Activated T-helper 17 cell treated with anti-CD3 and anti-CD28 coated beads, Interleukin-2, amount 50 U/mL, for 72 hours (primary cell): Measurements from ENCODE around the gene SLC14A1. TPM values are rescaled to one million over a fixed set of nuclear protein-coding genes. Genes with fewer than 3 reads are reported as not detected.

ENCODE experiments used
- ATAC-seq: fragments of 150-1000 bp; cut with Tn5 transposase; replicated peaks from 2 replicates; pipeline ENCODE4 v1.10.0; 2021; ENCODE audit warnings: mild to moderate bottlenecking, moderate library complexity
- H3K27ac Mint-ChIP-seq: one replicate; pipeline ENCODE4 v1.8.0; 2022; ENCODE audit warnings: mixed read lengths
- H3K27me3 Mint-ChIP-seq: one replicate; pipeline ENCODE4 v1.8.0; 2022; ENCODE audit warnings: mixed read lengths
- H3K36me3 Mint-ChIP-seq: one replicate; pipeline ENCODE4 v1.8.0; 2022; ENCODE audit warnings: low read depth, mild to moderate bottlenecking, mixed read lengths
- H3K4me1 Mint-ChIP-seq: one replicate; pipeline ENCODE4 v1.8.0; 2022; ENCODE audit warnings: mixed read lengths
- H3K4me3 Mint-ChIP-seq: one replicate; pipeline ENCODE4 v1.8.0; 2022; ENCODE audit warnings: mild to moderate bottlenecking, mixed read lengths
- H3K9me3 Mint-ChIP-seq: one replicate; pipeline ENCODE4 v1.8.0; 2022; ENCODE audit warnings: mixed read lengths
- total RNA-seq, 2 donors: library from RNA; stranded (reverse); gene quantifications; one replicate each; pipeline ENCODE4 v1.2.3, GENCODE V29; 2022

The SLC14A1 gene
- total RNA-seq, 2 donors from 2014 or later, result 0.17 to 1.1 TPM

DNA sequence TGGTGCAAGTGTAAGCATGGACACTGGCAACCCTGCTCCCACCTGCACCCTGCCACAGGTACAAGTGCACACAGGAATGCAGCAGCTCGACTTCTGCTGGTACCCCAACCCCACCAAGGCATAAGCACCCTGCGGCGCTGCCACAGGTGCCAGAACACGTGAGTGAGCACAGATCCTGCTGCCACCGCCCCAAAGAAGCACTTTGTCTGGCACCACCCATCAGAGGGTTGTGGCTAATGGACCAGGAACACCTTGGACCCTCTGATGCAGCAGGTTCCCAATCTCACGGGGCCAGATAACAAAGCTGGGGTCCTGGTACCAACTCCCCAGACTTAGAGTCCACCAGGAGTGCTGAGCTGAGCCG, 32.2 kb upstream of the SLC14A1 start:
- no peaks in the 10 kb centered on the region for H3K27me3 Mint-ChIP-seq
- H3K36me3 Mint-ChIP-seq, result no peaks in the 10 kb centered on the region
- H3K4me3 Mint-ChIP-seq, result no peak overlapping the region
- no peak for ATAC-seq
- peaks cover 32% of the 10 kb centered on the region for H3K4me1 Mint-ChIP-seq
- H3K27ac Mint-ChIP-seq, result no peak overlapping the region
- peaks cover under 1% of the 10 kb centered on the region for H3K9me3 Mint-ChIP-seq

DNA sequence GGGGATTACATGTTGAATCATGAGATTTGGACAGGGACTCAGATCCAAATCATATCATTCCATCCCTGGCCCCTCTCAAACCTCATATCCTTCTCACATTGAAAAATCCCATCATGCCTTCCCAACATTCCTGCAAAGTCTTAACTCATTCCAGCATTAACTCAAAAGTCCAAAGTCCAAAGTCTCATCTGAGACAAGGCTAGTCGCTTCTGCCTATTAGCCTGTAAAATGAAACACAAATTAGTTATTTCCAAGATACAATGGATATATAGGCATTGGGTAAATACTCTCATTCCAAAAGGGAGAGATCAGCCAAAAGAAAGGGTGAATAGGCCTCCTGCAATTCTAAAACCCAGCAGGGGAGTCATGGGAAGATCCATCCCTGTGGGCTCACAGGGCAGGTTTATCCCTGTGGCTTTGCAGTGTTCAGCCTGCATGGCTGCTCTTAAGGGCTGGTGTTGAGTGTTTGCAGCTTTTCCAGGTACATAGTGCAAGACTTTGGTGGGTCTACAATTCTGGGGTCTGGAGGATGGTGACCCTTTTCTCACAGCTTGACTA, 21.2 kb upstream of the SLC14A1 start:
- ATAC-seq, result no peak
- H3K4me3 Mint-ChIP-seq, result no peak overlapping the region
- H3K27me3 Mint-ChIP-seq, result no peaks in the 10 kb centered on the region
- peaks cover 11% of the 10 kb centered on the region for H3K9me3 Mint-ChIP-seq
- no peak overlapping the region for H3K27ac Mint-ChIP-seq
- H3K36me3 Mint-ChIP-seq, result no peaks in the 10 kb centered on the region
- H3K4me1 Mint-ChIP-seq, result no peaks in the 10 kb centered on the region

DNA sequence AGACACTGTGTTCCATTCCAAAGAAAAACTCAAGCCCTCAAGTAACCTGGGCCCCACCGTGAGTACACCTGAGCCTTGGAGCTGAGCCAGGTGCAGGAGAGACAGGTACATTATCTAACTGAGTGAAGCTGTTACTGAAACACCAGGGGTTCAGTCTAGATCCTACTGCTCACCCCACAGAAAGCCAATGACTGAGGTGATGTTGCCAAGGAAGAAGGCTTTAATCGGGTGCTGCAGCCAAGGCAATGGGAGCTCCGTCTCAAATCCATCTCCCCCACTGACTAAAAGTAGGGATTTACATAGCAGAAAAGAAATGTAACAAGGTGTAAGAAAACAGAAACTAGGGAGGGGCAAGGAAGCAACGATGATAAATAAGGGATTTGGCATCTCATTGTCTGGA, 15.2 kb upstream of the SLC14A1 start:
- no peak for ATAC-seq
- H3K4me1 Mint-ChIP-seq, result no peaks in the 10 kb centered on the region
- H3K4me3 Mint-ChIP-seq, result no peak overlapping the region
- H3K9me3 Mint-ChIP-seq, result peaks cover 15% of the 10 kb centered on the region
- no peak overlapping the region for H3K27ac Mint-ChIP-seq
- H3K27me3 Mint-ChIP-seq, result no peaks in the 10 kb centered on the region
- no peaks in the 10 kb centered on the region for H3K36me3 Mint-ChIP-seq

DNA sequence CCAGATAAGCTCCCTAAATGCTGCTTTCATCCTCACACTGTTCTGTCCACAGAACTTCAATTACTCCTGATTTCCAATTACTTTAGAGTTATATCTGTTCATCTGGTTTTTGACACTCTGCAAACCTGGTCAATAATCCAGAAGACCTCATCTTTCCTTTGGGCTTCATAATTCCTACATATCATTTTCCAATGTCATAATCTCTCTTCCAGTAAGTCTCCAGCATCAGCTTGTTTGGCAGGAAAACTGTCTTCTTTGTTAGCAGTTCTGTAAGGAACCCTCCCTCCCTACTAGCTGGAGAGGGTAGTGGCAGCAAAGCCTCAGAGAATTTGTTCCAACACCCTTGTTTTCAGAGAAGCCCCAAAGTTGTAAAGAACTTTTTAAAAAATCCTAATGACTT, 11.9 kb upstream of the SLC14A1 start:
- Mint-ChIP-seq H3K27ac (no peak overlapping the region), H3K4me3 (no peak overlapping the region), H3K9me3 (peaks cover 9% of the 10 kb centered on the region), H3K4me1 (no peaks in the 10 kb centered on the region), H3K27me3 (no peaks in the 10 kb centered on the region), H3K36me3 (no peaks in the 10 kb centered on the region)
- ATAC-seq, result no peak

DNA sequence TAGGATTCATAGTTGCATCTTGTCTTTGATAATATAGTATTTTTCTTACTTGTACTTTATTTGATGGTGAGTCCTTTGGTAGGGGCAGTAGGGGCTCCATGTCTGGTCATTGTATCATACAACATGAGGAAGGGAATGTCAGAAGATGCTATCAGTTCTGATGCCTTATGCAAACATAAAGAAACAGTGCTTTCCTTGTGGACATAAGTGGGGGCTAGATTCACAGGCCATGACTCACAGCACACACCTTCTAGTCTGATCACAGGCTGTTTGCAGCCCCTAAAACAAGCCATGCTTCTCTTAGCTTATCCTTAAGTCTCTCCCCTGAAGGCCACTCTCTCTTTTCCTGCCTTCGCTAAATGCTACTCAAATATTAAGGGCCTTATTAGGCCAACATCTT, 10.7 kb upstream of the SLC14A1 start:
- ATAC-seq, result no peak
- Mint-ChIP-seq H3K27me3 (no peaks in the 10 kb centered on the region), H3K9me3 (peaks cover 4% of the 10 kb centered on the region), H3K4me3 (no peak overlapping the region), H3K27ac (no peak overlapping the region), H3K4me1 (no peaks in the 10 kb centered on the region), H3K36me3 (no peaks in the 10 kb centered on the region)

DNA sequence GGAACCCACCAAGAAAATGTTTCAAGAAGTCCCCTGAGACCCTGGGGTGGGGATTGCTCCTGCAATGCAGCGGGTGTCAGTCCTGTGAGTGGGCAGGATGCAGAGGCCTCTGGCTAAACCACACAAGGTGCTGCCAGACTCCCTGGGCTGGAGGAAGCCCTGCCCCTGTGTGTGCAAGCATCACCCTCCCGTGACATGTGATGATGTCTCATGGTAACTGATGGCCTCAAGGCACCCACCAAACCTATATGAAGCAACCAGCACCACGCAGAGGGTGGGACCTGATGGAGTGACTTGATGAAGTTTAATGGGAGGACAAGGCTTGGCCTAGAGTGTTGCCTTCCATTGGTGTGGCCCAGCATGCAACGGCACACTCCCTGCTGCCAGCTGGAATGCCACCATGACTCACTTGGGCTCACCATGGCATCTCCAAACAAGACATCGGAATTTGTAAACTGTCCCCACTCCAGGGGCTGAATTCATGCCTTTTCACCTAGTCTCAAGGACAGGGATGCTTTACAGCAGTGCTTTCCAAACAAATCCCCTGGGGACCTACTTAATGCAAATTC, 8.7 kb upstream of the SLC14A1 start:
- Mint-ChIP-seq H3K4me1 (no peaks in the 10 kb centered on the region), H3K27me3 (no peaks in the 10 kb centered on the region), H3K36me3 (no peaks in the 10 kb centered on the region), H3K9me3 (peaks cover 3% of the 10 kb centered on the region), H3K27ac (no peak overlapping the region), H3K4me3 (no peak overlapping the region)
- no peak for ATAC-seq

DNA sequence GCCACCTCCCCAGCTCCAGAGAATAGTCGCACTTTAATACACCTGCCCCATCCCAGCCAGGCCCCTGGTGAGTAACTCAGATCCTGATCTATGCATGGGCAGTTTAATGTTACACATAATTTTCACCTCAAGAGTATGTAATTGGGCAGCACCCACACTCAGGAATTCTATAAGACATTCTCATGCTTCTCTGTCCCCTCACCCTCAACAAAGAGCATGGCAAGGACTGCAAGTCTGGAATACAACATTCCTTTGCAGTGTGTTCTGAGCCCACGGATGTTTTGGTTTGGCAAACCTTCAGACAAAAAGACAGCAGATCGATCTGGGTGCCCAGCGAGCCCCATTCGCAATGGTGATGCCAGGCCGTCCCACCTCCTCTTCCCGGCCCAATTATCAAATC, 4.9 kb upstream of the SLC14A1 start:
- Mint-ChIP-seq H3K4me1 (no peaks in the 10 kb centered on the region), H3K4me3 (no peak overlapping the region), H3K9me3 (no peaks in the 10 kb centered on the region), H3K36me3 (no peaks in the 10 kb centered on the region), H3K27me3 (peaks cover 4% of the 10 kb centered on the region), H3K27ac (no peak overlapping the region)
- no peak for ATAC-seq

DNA sequence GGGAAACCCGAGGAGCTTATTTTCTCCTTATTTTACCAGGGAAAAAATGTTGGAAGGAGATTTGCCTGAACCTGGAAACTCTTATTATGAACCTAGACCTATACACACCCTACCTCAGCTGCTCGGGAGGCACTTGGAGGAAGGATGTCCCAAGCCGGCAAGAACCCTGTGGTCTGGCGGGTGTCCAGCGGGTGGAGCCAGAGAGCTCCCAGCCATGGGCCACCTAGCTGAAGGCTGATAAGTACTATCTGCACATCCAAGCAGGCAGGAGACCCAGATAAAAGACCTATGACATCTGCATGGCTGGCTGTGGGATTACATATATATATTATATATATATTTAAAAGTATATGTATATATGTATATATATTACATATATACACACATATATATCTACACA, 1.1 kb upstream of the SLC14A1 start:
- H3K4me3 Mint-ChIP-seq, result no peak overlapping the region
- peaks cover 4% of the 10 kb centered on the region for H3K27me3 Mint-ChIP-seq
- no peaks in the 10 kb centered on the region for H3K36me3 Mint-ChIP-seq
- H3K27ac Mint-ChIP-seq, result no peak overlapping the region
- peak; percentile 95 for ATAC-seq
- no peaks in the 10 kb centered on the region for H3K9me3 Mint-ChIP-seq
- H3K4me1 Mint-ChIP-seq, result no peaks in the 10 kb centered on the region

DNA sequence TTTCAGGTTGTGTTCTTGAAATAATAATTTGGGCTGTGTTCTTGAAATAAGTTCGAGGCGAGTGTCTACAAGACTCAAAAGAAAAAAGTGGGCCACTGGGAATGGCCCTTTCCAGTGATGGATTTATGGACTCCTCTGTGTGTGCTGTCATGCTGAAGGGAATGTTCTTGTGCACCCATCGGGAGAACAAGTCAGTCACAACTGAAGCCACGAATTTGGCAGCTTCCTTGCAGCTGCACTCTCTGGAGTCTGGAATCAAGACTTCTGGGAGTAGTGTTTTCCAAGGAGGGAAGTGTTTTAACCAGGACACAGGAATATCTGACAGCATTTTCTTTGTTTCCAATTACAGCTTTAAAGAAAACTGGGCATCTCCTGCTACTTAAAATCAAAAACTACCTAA, 620 bp downstream of the SLC14A1 start:
- no peaks in the 10 kb centered on the region for H3K4me1 Mint-ChIP-seq
- H3K27ac Mint-ChIP-seq, result no peak overlapping the region
- H3K36me3 Mint-ChIP-seq, result no peaks in the 10 kb centered on the region
- no peak overlapping the region for H3K4me3 Mint-ChIP-seq
- no peak for ATAC-seq
- H3K9me3 Mint-ChIP-seq, result no peaks in the 10 kb centered on the region
- H3K27me3 Mint-ChIP-seq, result peaks cover 4% of the 10 kb centered on the region

DNA sequence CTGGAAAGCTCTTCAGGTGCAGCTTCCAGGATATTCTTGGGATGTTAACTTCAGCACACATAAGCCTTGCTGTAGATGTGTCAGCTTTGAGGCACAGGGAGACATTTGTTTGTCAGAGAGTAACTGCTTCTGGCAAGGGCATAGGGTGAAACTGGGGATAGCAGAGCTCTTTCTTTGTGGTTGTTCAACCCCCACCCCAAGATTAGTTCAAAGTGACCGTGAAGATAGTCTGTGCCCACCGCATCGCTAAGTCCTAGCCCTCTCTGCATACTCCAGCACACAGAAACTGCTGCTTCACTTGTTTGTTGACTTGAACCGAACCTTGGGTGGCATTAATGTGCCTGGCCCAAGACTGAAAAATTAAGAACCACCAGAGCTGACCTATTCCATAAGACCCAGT, 1.4 kb downstream of the SLC14A1 start:
- ATAC-seq, result no peak
- Mint-ChIP-seq H3K36me3 (no peaks in the 10 kb centered on the region), H3K4me3 (no peak overlapping the region), H3K27me3 (peaks cover 4% of the 10 kb centered on the region), H3K4me1 (no peaks in the 10 kb centered on the region), H3K27ac (no peak overlapping the region), H3K9me3 (no peaks in the 10 kb centered on the region)

DNA sequence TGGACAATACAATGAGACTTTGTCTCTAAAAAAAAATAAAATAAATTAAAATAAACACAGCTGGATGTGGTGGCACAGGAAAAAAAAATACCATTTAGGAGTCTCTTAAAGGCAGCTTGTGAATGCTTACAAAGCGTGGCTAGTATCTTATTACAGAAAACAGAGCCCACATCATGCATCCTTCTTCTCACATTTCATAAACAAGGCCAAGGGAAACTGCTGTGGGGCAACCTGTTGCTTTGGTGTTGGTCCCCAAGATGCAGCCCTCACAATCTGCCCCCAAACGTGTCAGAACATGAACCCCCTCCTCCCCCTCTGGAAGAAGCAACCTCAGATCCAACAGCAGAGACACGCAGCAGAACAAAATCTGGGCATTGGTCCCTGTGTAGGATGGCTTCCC, 2.6 kb downstream of the SLC14A1 start:
- H3K4me3 Mint-ChIP-seq, result no peak overlapping the region
- H3K27ac Mint-ChIP-seq, result no peak overlapping the region
- no peak for ATAC-seq
- H3K9me3 Mint-ChIP-seq, result no peaks in the 10 kb centered on the region
- no peaks in the 10 kb centered on the region for H3K36me3 Mint-ChIP-seq
- H3K27me3 Mint-ChIP-seq, result no peaks in the 10 kb centered on the region
- H3K4me1 Mint-ChIP-seq, result no peaks in the 10 kb centered on the region

DNA sequence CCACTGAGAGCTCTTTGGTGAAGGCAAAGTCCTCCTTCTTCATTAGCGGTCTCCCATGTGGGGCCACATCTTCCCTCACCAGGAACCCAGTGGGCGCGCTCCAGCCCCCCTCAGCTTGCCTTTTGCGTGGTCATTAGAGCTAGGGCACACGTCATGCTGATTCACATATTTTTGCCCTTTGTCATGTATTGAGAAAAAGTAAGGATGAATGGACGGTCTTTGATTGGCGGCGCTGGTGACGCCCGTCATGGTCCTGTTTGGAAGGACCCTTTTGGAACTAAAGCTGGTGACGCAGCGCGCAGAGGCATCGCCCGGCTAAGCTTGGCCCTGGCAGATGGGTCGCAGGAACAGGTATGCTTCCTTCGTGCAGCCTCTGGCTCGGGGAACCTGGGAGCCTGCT, 3.1 kb downstream of the SLC14A1 start:
- H3K27ac Mint-ChIP-seq, result no peak overlapping the region
- no peak for ATAC-seq
- H3K9me3 Mint-ChIP-seq, result no peaks in the 10 kb centered on the region
- H3K27me3 Mint-ChIP-seq, result no peaks in the 10 kb centered on the region
- H3K36me3 Mint-ChIP-seq, result no peaks in the 10 kb centered on the region
- no peaks in the 10 kb centered on the region for H3K4me1 Mint-ChIP-seq
- no peak overlapping the region for H3K4me3 Mint-ChIP-seq

DNA sequence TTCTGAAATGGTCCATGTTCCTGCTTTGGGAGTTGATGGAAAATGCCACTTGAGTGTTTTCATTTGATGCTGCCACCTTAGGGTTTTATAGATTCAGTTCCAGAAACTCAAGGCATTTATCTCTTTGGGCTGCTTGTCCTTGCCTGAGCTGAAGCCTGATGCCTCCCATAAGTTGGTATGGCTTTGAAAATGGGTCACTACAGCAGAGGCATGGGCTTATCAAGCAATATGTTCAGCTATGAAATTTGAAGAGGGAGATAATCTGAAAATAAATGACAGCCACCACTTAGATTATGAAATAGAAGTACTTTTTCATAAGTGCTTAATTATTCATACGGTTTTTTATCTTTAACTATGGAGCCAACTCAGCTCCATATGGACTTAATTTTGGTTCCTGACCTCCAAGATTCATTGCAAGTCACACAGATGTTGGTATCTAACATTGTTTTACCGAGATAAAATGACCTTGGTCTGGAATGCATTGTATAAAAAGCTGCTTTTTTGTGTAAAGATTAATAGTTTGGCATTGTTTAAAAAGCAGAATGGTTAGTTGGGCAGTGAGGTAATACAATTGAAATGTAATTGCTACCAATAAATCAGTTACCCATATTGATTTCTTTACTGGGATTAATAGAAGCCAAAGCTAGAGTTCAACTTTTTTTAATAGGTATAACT, 4.5 kb downstream of the SLC14A1 start:
- Mint-ChIP-seq H3K27ac (no peak overlapping the region), H3K4me3 (no peak overlapping the region), H3K27me3 (no peaks in the 10 kb centered on the region), H3K4me1 (no peaks in the 10 kb centered on the region), H3K9me3 (no peaks in the 10 kb centered on the region), H3K36me3 (no peaks in the 10 kb centered on the region)
- no peak for ATAC-seq

DNA sequence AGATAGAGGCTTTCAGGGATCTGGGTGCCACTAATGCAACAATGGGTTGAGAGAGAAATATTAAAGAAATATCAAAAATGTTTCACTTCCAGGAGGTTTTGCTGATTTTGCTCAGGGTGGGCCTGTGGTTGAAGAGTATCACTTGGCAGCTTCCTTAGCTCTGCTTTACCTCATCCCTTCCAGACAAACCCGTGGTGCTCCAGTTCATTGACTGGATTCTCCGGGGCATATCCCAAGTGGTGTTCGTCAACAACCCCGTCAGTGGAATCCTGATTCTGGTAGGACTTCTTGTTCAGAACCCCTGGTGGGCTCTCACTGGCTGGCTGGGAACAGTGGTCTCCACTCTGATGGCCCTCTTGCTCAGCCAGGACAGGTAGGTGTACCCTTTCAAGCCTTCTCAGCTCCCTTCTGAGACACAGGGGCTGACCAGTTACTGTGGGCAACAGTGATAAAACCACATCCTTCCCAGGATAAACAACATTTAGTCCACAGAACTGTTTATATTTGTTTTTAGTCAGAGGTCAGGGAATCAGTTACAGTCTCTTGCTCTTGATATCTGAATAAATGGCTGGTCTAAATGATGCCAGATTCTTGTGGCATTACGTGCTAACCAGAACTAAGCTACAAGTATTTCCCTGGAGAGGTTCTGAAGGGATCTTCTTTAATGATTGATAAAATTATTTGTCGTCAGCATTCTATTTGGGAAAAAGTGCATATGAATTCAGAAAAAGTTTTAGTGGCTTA, 7.0 kb downstream of the SLC14A1 start:
- Mint-ChIP-seq H3K4me1 (no peaks in the 10 kb centered on the region), H3K4me3 (no peak overlapping the region), H3K9me3 (no peaks in the 10 kb centered on the region), H3K27ac (no peak overlapping the region), H3K27me3 (no peaks in the 10 kb centered on the region), H3K36me3 (no peaks in the 10 kb centered on the region)
- no peak for ATAC-seq

DNA sequence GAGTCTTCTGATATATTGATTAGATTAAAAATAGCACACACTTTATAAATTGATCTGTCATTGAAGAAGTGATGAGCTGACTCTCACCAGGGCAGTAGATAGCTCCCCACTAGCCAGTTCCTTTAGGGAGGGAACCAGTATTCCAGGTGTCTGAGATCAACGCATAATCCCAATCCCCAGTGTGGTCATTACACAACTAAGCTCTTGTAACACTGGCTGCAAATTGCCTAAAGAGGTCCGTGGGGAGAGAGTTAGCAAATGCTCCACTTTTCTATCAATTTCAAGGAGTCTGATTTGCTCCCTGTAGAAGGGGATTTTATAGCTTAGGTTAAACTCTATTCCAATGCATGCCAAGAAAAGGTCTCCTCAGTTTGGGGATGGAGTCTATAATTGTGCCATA, 7.7 kb downstream of the SLC14A1 start:
- Mint-ChIP-seq H3K27me3 (no peaks in the 10 kb centered on the region), H3K36me3 (no peaks in the 10 kb centered on the region), H3K4me1 (no peaks in the 10 kb centered on the region), H3K4me3 (no peak overlapping the region), H3K9me3 (no peaks in the 10 kb centered on the region), H3K27ac (no peak overlapping the region)
- no peak for ATAC-seq
